A673 (cell line): Measurements from ENCODE around the gene ZNF25.

Source experiments
- EZH2 ChIP-seq: fragments of 200-600 bp; sonication (generic); IDR thresholded peaks from 2 replicates; pipeline ENCODE4 v1.6.1; 2017; ENCODE audit warnings: borderline replicate concordance, low read depth, mild to moderate bottlenecking, mixed read lengths, antibody characterized with exemption, low read length; ENCODE audit not compliant: poor library complexity, severe bottlenecking
- TF ChIP-seq, protein P1 (sequence below): fragments of 300-800, 200-600 bp; sonication (generic); conservative IDR thresholded peaks from 2 replicates; pipeline ENCODE4 v1.5.1; 2017; ENCODE audit warnings: low read depth, mild to moderate bottlenecking, antibody characterized with exemption, low read length, moderate library complexity, mixed read lengths

DNA sequence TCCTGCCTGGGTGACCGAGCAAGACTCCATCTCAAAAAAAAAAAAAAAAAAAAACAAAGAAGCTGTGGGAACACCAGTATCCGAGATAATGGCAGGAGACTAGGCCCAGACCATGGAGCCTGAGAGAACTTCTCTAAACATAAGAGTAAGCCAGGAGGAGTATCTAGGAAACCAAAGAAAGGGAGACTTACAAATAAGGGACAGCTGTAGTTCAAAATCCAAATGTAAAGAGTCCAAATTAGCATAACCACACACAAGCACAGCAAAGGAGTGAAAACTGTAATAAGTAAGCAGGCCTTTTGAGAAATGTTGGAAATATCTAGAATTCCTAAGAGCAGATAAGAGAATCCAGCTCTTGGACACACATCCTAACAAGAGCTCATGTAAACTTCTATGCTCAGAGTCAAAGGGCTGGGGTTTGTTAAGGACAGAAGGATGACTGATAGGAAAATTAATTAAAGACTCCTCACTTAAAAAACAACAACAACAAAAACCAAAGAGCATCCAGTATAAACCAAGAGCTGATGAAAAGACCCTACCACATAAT, 15.8 kb downstream of the ZNF25 start:
- TF ChIP-seq, protein P1, sequence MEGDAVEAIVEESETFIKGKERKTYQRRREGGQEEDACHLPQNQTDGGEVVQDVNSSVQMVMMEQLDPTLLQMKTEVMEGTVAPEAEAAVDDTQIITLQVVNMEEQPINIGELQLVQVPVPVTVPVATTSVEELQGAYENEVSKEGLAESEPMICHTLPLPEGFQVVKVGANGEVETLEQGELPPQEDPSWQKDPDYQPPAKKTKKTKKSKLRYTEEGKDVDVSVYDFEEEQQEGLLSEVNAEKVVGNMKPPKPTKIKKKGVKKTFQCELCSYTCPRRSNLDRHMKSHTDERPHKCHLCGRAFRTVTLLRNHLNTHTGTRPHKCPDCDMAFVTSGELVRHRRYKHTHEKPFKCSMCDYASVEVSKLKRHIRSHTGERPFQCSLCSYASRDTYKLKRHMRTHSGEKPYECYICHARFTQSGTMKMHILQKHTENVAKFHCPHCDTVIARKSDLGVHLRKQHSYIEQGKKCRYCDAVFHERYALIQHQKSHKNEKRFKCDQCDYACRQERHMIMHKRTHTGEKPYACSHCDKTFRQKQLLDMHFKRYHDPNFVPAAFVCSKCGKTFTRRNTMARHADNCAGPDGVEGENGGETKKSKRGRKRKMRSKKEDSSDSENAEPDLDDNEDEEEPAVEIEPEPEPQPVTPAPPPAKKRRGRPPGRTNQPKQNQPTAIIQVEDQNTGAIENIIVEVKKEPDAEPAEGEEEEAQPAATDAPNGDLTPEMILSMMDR = no peak
- no peak for TF ChIP-seq EZH2
